ENCODE results near the gene PLEKHA5.
"Not testable (repeated sequence)": the region's sequence is repeated elsewhere in the genome, so short reads cannot be mapped to it uniquely, and the experiment has no call there.

Gene PLEKHA5, protein sequence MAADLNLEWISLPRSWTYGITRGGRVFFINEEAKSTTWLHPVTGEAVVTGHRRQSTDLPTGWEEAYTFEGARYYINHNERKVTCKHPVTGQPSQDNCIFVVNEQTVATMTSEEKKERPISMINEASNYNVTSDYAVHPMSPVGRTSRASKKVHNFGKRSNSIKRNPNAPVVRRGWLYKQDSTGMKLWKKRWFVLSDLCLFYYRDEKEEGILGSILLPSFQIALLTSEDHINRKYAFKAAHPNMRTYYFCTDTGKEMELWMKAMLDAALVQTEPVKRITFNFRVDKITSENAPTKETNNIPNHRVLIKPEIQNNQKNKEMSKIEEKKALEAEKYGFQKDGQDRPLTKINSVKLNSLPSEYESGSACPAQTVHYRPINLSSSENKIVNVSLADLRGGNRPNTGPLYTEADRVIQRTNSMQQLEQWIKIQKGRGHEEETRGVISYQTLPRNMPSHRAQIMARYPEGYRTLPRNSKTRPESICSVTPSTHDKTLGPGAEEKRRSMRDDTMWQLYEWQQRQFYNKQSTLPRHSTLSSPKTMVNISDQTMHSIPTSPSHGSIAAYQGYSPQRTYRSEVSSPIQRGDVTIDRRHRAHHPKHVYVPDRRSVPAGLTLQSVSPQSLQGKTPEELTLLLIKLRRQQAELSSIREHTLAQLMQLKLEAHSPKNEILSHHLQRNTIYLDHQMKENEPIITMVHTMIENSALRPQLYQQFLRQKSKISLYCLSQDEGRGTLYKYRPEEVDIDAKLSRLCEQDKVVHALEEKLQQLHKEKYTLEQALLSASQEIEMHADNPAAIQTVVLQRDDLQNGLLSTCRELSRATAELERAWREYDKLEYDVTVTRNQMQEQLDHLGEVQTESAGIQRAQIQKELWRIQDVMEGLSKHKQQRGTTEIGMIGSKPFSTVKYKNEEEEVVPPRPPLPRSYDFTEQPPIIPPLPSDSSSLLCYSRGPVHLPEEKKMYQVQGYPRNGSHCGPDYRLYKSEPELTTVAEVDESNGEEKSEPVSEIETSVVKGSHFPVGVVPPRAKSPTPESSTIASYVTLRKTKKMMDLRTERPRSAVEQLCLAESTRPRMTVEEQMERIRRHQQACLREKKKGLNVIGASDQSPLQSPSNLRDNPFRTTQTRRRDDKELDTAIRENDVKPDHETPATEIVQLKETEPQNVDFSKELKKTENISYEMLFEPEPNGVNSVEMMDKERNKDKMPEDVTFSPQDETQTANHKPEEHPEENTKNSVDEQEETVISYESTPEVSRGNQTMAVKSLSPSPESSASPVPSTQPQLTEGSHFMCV

DNA sequence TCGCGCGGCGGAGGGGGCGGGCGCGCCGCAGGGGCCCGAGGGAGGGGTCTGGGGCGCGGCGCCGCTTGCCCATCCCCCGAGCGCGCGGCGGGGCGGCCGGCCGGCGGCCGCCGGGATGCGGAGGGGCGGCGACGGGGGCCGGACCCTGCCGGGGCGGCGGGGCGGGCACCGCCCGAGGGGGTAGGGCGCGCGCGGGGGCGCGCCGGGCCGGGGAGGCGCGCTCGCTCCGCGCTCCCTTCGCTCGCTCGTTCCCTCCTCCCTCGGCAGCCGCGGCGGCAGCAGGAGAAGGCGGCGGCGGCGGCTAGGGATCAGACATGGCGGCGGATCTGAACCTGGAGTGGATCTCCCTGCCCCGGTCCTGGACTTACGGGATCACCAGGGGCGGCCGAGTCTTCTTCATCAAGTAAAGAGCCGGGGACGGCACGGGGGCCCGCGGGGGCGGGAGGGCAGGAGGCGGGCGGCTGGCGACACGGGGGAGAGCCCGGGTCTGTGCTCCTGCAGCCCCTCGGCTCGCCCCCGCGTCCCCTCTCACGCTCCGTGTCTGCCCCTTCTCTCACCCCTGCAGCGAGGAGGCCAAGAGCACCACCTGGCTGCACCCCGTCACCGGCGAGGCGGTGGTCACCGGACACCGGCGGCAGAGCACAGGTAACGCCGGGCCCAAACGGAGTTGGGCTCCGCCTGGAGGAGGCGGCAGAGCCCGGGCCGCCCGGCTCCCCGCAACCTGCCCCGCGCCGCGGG is at the start of gene PLEKHA5:
Gene PLEKHA5, plus strand, starts transcription at position 248 of the 738 bp plus-strand sequence. Its CDS starts 67 bp downstream, at position 315.
- Histone ChIP-seq H3K27me3 (ENCODE audit: control insufficient read depth, insufficient read depth, low read length) (no peaks in the 10 kb centered on the region), H3K9ac (ENCODE audit: low read length) (peak within 1 kb of the TSS; percentile 89), H3K36me3 (ENCODE audit: control insufficient read depth, insufficient read depth, low read length) (peaks cover 11% of the 10 kb centered on the region; the same call in 1 of the 2 replicates), H3K4me1 (ENCODE audit: control insufficient read depth, insufficient read depth, low read length) (peaks cover 27% of the 10 kb centered on the region), H3K4me3 (ENCODE audit: low read depth, low read length) (peak within 1 kb of the TSS; percentile 89), H3K27ac (ENCODE audit: low read depth, low read length) (peak within 1 kb of the TSS; percentile 79), H3K9me3 (ENCODE audit: control insufficient read depth, insufficient read depth, low read depth, low read length) (peaks cover 26% of the 10 kb centered on the region)

- Histone ChIP-seq H3K9me3 (ENCODE audit: control insufficient read depth, insufficient read depth, low read depth, low read length) (peaks cover 2% of the 10 kb centered on the region; the same call in 1 of the 2 replicates), H3K27me3 (ENCODE audit: control insufficient read depth, insufficient read depth, low read length) (no peaks in the 10 kb centered on the region), H3K4me3 (ENCODE audit: low read depth, low read length) (no peak overlapping the region), H3K36me3 (ENCODE audit: control insufficient read depth, insufficient read depth, low read length) (no peaks in the 10 kb centered on the region), H3K4me1 (ENCODE audit: control insufficient read depth, insufficient read depth, low read length) (no peaks in the 10 kb centered on the region), H3K9ac (ENCODE audit: low read length) (no peak overlapping the region), H3K27ac (ENCODE audit: low read depth, low read length) (no peak overlapping the region)
Observed at GRCh38 chr12:19080918-19081317, 48.6 kb upstream of the PLEKHA5 start.

GRCh38 chr12:19082365-19082911 is 47.1 kb upstream of the PLEKHA5 start:
- Histone ChIP-seq H3K9me3 (ENCODE audit: control insufficient read depth, insufficient read depth, low read depth, low read length) (peaks cover 2% of the 10 kb centered on the region; the same call in 1 of the 2 replicates), H3K9ac (ENCODE audit: low read length) (no peak overlapping the region), H3K36me3 (ENCODE audit: control insufficient read depth, insufficient read depth, low read length) (no peaks in the 10 kb centered on the region), H3K4me1 (ENCODE audit: control insufficient read depth, insufficient read depth, low read length) (no peaks in the 10 kb centered on the region), H3K4me3 (ENCODE audit: low read depth, low read length) (no peak overlapping the region), H3K27ac (ENCODE audit: low read depth, low read length) (no peak overlapping the region), H3K27me3 (ENCODE audit: control insufficient read depth, insufficient read depth, low read length) (no peaks in the 10 kb centered on the region)

- H3K36me3 ChIP-seq (ENCODE audit: control insufficient read depth, insufficient read depth, low read length) = no peaks in the 10 kb centered on the region
- H3K4me3 ChIP-seq (ENCODE audit: low read depth, low read length) = no peak overlapping the region
- H3K27ac ChIP-seq (ENCODE audit: low read depth, low read length) = no peak overlapping the region
- no peaks in the 10 kb centered on the region for H3K4me1 ChIP-seq (ENCODE audit: control insufficient read depth, insufficient read depth, low read length)
- H3K9ac ChIP-seq (ENCODE audit: low read length) = no peak overlapping the region
- no peaks in the 10 kb centered on the region for H3K27me3 ChIP-seq (ENCODE audit: control insufficient read depth, insufficient read depth, low read length)
- peaks cover 2% of the 10 kb centered on the region; the same call in 1 of the 2 replicates for H3K9me3 ChIP-seq (ENCODE audit: control insufficient read depth, insufficient read depth, low read depth, low read length)
Observed at GRCh38 chr12:19084547-19084946, 45.0 kb upstream of the PLEKHA5 start.

- H3K9me3 ChIP-seq (ENCODE audit: control insufficient read depth, insufficient read depth, low read depth, low read length) = peaks cover 2% of the 10 kb centered on the region; the same call in 1 of the 2 replicates
- H3K4me3 ChIP-seq (ENCODE audit: low read depth, low read length) = no peak overlapping the region
- no peak overlapping the region for H3K27ac ChIP-seq (ENCODE audit: low read depth, low read length)
- H3K4me1 ChIP-seq (ENCODE audit: control insufficient read depth, insufficient read depth, low read length) = no peaks in the 10 kb centered on the region
- no peaks in the 10 kb centered on the region for H3K27me3 ChIP-seq (ENCODE audit: control insufficient read depth, insufficient read depth, low read length)
- H3K36me3 ChIP-seq (ENCODE audit: control insufficient read depth, insufficient read depth, low read length) = no peaks in the 10 kb centered on the region
- no peak overlapping the region for H3K9ac ChIP-seq (ENCODE audit: low read length)
Observed at GRCh38 chr12:19085090-19085489, 44.4 kb upstream of the PLEKHA5 start.

DNA sequence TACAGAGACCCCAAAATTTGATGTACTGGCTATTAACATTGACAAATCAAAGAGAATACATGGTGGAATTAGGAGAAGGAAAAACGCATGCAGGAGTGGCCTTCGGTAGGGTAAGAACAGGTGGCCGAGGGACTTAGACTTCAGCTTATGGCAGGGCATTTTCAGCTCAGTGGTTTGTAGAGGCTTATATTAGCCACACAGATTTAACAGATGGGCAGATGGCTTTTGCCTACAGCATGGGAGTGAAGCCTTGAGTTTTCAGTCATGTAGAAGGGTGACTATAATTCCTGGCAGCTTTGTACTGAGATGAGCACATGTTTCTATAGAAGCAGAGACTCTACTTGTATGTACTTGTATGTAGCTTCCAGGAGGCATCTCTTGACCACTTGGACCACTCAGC is 40.9 kb upstream of the PLEKHA5 start:
- Histone ChIP-seq H3K27me3 (ENCODE audit: control insufficient read depth, insufficient read depth, low read length) (no peaks in the 10 kb centered on the region), H3K4me1 (ENCODE audit: control insufficient read depth, insufficient read depth, low read length) (no peaks in the 10 kb centered on the region), H3K9ac (ENCODE audit: low read length) (no peak overlapping the region), H3K36me3 (ENCODE audit: control insufficient read depth, insufficient read depth, low read length) (no peaks in the 10 kb centered on the region), H3K4me3 (ENCODE audit: low read depth, low read length) (no peak overlapping the region), H3K27ac (ENCODE audit: low read depth, low read length) (no peak overlapping the region), H3K9me3 (ENCODE audit: control insufficient read depth, insufficient read depth, low read depth, low read length) (peaks cover 2% of the 10 kb centered on the region; the same call in 1 of the 2 replicates)

DNA sequence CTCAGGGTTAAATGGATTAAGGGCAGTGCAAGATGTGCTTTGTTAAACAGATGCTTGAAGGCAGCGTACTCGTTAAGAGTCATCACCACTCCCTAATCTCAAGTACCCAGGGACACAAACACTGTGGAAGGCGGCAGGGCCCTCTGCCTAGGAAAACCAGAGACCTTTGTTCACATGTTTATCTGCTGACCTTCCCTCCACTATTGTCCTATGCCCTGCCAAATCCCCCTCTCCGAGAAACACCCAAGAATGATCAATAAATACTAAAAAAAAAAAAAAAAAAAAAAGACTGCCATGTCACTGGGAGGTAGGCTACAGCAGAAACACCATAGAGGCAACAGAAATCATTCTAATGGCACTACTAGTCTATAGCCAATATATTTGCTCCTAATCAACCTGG is 37.1 kb upstream of the PLEKHA5 start:
- not testable (repeated sequence) for H3K4me3 ChIP-seq (ENCODE audit: low read depth, low read length); H3K36me3 ChIP-seq (ENCODE audit: control insufficient read depth, insufficient read depth, low read length); H3K9ac ChIP-seq (ENCODE audit: low read length); H3K4me1 ChIP-seq (ENCODE audit: control insufficient read depth, insufficient read depth, low read length); H3K9me3 ChIP-seq (ENCODE audit: control insufficient read depth, insufficient read depth, low read depth, low read length); H3K27me3 ChIP-seq (ENCODE audit: control insufficient read depth, insufficient read depth, low read length); H3K27ac ChIP-seq (ENCODE audit: low read depth, low read length)

DNA sequence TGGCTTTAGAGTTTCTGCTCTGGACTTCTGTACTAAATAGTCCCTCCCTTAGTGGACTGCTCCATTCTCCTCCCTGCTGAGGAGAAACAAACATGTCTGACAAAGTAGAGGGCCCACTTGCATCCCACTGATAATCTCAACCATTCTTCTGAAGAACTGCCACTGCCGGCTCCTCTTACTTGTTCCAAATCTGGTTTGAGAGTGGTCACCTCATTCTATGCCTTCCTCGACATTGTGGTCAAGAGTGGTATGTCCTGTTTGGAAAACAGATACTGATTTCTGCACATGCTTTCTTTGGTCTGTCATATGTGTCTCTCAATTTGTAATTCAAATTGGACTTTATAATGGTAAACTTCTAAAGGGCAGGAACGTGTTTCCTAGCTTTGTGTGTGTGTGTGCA is 36.3 kb upstream of the PLEKHA5 start:
- no peaks in the 10 kb centered on the region for H3K27me3 ChIP-seq (ENCODE audit: control insufficient read depth, insufficient read depth, low read length)
- no peak overlapping the region for H3K4me3 ChIP-seq (ENCODE audit: low read depth, low read length)
- no peak overlapping the region for H3K27ac ChIP-seq (ENCODE audit: low read depth, low read length)
- no peaks in the 10 kb centered on the region for H3K4me1 ChIP-seq (ENCODE audit: control insufficient read depth, insufficient read depth, low read length)
- H3K9ac ChIP-seq (ENCODE audit: low read length) = no peak overlapping the region
- H3K9me3 ChIP-seq (ENCODE audit: control insufficient read depth, insufficient read depth, low read depth, low read length) = no peaks in the 10 kb centered on the region
- no peaks in the 10 kb centered on the region for H3K36me3 ChIP-seq (ENCODE audit: control insufficient read depth, insufficient read depth, low read length)

GRCh38 chr12:19095331-19095730 is 34.2 kb upstream of the PLEKHA5 start:
- Histone ChIP-seq H3K27me3 (ENCODE audit: control insufficient read depth, insufficient read depth, low read length) (no peaks in the 10 kb centered on the region), H3K27ac (ENCODE audit: low read depth, low read length) (no peak overlapping the region), H3K9ac (ENCODE audit: low read length) (no peak overlapping the region), H3K36me3 (ENCODE audit: control insufficient read depth, insufficient read depth, low read length) (no peaks in the 10 kb centered on the region), H3K4me3 (ENCODE audit: low read depth, low read length) (no peak overlapping the region), H3K4me1 (ENCODE audit: control insufficient read depth, insufficient read depth, low read length) (no peaks in the 10 kb centered on the region), H3K9me3 (ENCODE audit: control insufficient read depth, insufficient read depth, low read depth, low read length) (no peaks in the 10 kb centered on the region)
